GM18502 (cell line): ENCODE data around the gene NMT1.
"Not testable (repeated sequence)": the region's sequence is repeated elsewhere in the genome, so short reads cannot be mapped to it uniquely, and the experiment has no call there.

Experiments used
- ATAC-seq: cut with Tn5 transposase; IDR thresholded peaks from one replicate; pipeline ENCODE4 v1.9.1; 2021; ENCODE audit warnings: mild to moderate bottlenecking; ENCODE audit not compliant: unreplicated experiment, poor library complexity

Gene NMT1

GRCh38 chr17:45035848-45036247 lies 25.3 kb upstream of the NMT1 start:
- ATAC-seq: no peak

- ATAC-seq: no peak
Measured at GRCh38 chr17:45036691-45037090, 24.4 kb upstream of the NMT1 start.

- ATAC-seq: no peak
Measured at GRCh38 chr17:45038728-45039634, 22.1 kb upstream of the NMT1 start.

- ATAC-seq: no peak
Measured at GRCh38 chr17:45040459-45040858, 20.7 kb upstream of the NMT1 start.

GRCh38 chr17:45042346-45043120 lies 18.6 kb upstream of the NMT1 start:
- no peak for ATAC-seq

GRCh38 chr17:45043813-45044540 lies 17.1 kb upstream of the NMT1 start:
- ATAC-seq: no peak

GRCh38 chr17:45046537-45047125 lies 14.5 kb upstream of the NMT1 start:
- no peak for ATAC-seq

GRCh38 chr17:45048795-45049563 lies 12.1 kb upstream of the NMT1 start:
- no peak for ATAC-seq

GRCh38 chr17:45050481-45051059 lies 10.5 kb upstream of the NMT1 start:
- ATAC-seq: no peak

- ATAC-seq: peak; percentile 92
Measured at GRCh38 chr17:45051060-45051719, 9.9 kb upstream of the NMT1 start, which contains the start of gene DCAKD. TSS of gene DCAKD (minus strand) at chr17:45051632. CDS start at chr17:45034885, 16,747 bp downstream.

GRCh38 chr17:45051720-45052051 lies 9.4 kb upstream of the NMT1 start:
- not testable (repeated sequence) for ATAC-seq

GRCh38 chr17:45052052-45052772 lies 8.9 kb upstream of the NMT1 start:
- ATAC-seq: no peak

- ATAC-seq: peak; percentile 13
Measured at GRCh38 chr17:45060382-45060796, 728 bp upstream of the NMT1 start.

GRCh38 chr17:45061606-45062205 lies 589 bp downstream of the NMT1 start:
- ATAC-seq: no peak

- ATAC-seq: no peak
Measured at GRCh38 chr17:45063198-45063597, 2.1 kb downstream of the NMT1 start.

- ATAC-seq: no peak
Measured at GRCh38 chr17:45067637-45068036, 6.5 kb downstream of the NMT1 start.

GRCh38 chr17:45070001-45070400 lies 8.9 kb downstream of the NMT1 start:
- ATAC-seq: no peak

- ATAC-seq: no peak
Measured at GRCh38 chr17:45070809-45071208, 9.7 kb downstream of the NMT1 start.
